ENCODE data around the gene ANO7.

ANO7 gene

DNA sequence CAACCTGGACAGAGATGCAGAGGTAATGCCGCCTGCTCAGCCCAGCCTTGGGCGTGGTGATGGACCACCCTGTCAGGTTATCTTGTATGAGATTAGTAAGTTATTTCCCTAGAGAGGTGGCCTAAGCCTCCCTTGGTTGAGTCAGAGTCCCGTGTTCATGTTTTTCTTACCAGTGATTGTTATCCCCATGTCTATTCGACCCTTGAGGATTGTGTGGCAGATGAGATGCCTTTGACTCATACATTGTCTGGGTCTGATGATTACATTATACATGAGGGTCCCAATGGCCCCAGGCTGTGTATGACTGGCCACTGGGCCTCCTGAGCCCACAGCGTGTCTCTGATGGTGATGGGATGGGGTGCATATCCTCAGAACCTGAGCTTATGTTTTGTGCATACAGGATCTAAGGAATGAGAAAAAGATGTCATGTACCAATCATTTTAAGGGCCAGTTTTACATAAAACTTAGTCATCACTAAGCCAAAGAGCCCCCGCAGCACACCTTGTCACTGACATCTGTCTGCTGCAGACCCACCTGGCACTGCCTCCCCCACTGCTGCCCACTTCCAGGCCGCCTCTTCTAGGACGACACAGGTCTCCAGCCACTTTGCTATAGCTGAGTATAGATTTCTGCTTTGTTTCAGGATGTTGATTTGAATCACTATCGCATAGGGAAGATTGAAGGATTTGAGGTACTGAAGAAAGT, 30.5 kb upstream of the ANO7 start:
- no peak overlapping the region for H3K4me3 ChIP-seq (ENCODE audit: low read depth, low read length)
- TF ChIP-seq, protein P1, sequence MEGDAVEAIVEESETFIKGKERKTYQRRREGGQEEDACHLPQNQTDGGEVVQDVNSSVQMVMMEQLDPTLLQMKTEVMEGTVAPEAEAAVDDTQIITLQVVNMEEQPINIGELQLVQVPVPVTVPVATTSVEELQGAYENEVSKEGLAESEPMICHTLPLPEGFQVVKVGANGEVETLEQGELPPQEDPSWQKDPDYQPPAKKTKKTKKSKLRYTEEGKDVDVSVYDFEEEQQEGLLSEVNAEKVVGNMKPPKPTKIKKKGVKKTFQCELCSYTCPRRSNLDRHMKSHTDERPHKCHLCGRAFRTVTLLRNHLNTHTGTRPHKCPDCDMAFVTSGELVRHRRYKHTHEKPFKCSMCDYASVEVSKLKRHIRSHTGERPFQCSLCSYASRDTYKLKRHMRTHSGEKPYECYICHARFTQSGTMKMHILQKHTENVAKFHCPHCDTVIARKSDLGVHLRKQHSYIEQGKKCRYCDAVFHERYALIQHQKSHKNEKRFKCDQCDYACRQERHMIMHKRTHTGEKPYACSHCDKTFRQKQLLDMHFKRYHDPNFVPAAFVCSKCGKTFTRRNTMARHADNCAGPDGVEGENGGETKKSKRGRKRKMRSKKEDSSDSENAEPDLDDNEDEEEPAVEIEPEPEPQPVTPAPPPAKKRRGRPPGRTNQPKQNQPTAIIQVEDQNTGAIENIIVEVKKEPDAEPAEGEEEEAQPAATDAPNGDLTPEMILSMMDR (IDR thresholded peaks at IDR 0.05; ENCODE audit: borderline replicate concordance, insufficient read depth, low read depth, low read length), result no peak

- TF ChIP-seq, protein P1 (IDR thresholded peaks at IDR 0.05; ENCODE audit: borderline replicate concordance, insufficient read depth, low read depth, low read length), result no peak
Observed at GRCh38 chr2:241158546-241158900, 30.0 kb upstream of the ANO7 start.

DNA sequence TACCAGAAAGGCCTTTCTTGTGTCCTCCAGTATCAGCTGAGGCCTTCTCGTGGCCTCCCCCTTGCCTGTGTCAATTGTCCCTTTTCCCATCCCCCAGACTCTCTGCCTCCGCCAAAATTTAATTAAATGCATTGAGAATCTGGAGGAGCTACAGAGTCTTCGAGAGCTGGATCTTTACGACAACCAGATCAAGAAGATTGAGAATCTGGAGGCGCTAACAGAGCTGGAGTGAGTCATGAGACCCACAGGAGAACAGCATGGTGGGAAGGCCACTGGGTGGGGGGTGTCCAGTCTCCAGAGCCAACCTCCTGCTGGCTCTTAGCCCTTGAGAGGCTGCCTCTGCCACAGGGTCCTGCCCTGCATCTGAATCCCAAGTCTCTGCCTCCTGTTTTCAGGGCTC, 29.4 kb upstream of the ANO7 start:
- TF ChIP-seq, protein P1 (IDR thresholded peaks at IDR 0.05; ENCODE audit: borderline replicate concordance, insufficient read depth, low read depth, low read length), result no peak
- H3K4me3 ChIP-seq (ENCODE audit: low read depth, low read length), result no peak overlapping the region

More at GRCh38 chr2:241158546-241158900, 30.0 kb upstream of the ANO7 start:
- H3K4me3 ChIP-seq (ENCODE audit: low read depth, low read length), result no peak overlapping the region

GRCh38 chr2:241160318-241160717, 28.2 kb upstream of the ANO7 start:
- H3K4me3 ChIP-seq (ENCODE audit: low read depth, low read length), result no peak overlapping the region
- TF ChIP-seq, protein P1 (IDR thresholded peaks at IDR 0.05; ENCODE audit: borderline replicate concordance, insufficient read depth, low read depth, low read length), result no peak

DNA sequence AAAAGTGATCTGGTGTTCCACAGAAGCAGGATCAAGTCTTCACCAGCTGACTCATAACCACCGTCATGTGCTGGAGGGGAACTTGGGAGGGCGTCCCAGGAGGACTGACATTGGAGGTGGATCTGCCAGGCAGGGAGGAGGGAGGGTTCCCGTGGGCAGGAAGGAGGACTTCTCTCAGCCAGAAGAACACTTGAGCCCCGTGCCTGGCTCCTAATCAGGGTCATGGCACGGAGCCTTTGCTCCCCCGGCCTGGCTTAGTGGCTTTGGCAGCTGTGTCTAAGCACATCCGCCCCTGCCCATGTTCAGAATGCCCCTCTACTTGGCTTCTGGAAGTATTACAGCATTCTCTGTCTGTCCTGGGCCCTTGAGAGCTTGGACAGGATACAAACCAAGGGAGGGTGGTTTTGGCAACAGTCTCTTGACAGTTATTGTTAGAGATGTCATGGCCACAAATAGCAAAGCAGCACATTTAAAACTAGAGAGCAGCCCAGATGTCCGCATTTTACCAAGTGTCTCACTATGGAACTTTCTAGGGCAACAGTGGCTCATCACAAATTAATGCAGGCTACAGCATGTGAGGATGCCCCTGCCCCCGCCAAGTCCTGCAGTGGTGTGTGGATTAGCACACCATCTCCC, 26.7 kb upstream of the ANO7 start:
- TF ChIP-seq, protein P1 (IDR thresholded peaks at IDR 0.05; ENCODE audit: borderline replicate concordance, insufficient read depth, low read depth, low read length), result no peak
- H3K4me3 ChIP-seq (ENCODE audit: low read depth, low read length), result no peak overlapping the region

GRCh38 chr2:241163601-241164118, 24.8 kb upstream of the ANO7 start:
- TF ChIP-seq, protein P1 (IDR thresholded peaks at IDR 0.05; ENCODE audit: borderline replicate concordance, insufficient read depth, low read depth, low read length), result no peak

GRCh38 chr2:241168366-241168765, 20.1 kb upstream of the ANO7 start:
- no peak overlapping the region for H3K4me3 ChIP-seq (ENCODE audit: low read depth, low read length)
- TF ChIP-seq, protein P1 (IDR thresholded peaks at IDR 0.05; ENCODE audit: borderline replicate concordance, insufficient read depth, low read depth, low read length), result no peak

More at GRCh38 chr2:241163601-241164118, 24.8 kb upstream of the ANO7 start:
- H3K4me3 ChIP-seq (ENCODE audit: low read depth, low read length), result no peak overlapping the region
